Activated CD4-positive, alpha-beta T cell treated with anti-CD3 and anti-CD28 coated beads, Interleukin-2, amount 10 ng/mL, durations not matched to agents 24 days and 14 days (primary cell): ENCODE results near the gene CDK16. TPM values are rescaled to one million over a fixed set of nuclear protein-coding genes. Genes with fewer than 3 reads are reported as not detected.
A peak's percentile ranks its signal among the peaks of the same experiment; 100 is the strongest.

Experiments
- DNase-seq: peaks from one replicate; pipeline ENCODE4 v3.0.0; 2022
- H3K27ac Mint-ChIP-seq: one replicate; pipeline ENCODE4 v1.8.0; 2022; ENCODE audit warnings: mild to moderate bottlenecking, mixed read lengths
- H3K27me3 Mint-ChIP-seq: one replicate; pipeline ENCODE4 v1.8.0; 2022; ENCODE audit warnings: mixed read lengths
- H3K36me3 Mint-ChIP-seq: one replicate; pipeline ENCODE4 v1.8.0; 2022; ENCODE audit warnings: low read depth, mild to moderate bottlenecking, mixed read lengths
- H3K4me1 Mint-ChIP-seq: one replicate; pipeline ENCODE4 v1.8.0; 2021; ENCODE audit warnings: mixed read lengths
- H3K4me3 Mint-ChIP-seq: one replicate; pipeline ENCODE4 v1.8.0; 2022; ENCODE audit warnings: mild to moderate bottlenecking, moderate library complexity, mixed read lengths
- H3K9me3 Mint-ChIP-seq: one replicate; pipeline ENCODE4 v1.8.0; 2021; ENCODE audit warnings: mixed read lengths
- intact Hi-C: fragments of 100-400 bp; cut with micrococcal nuclease; formaldehyde crosslinking; loops from one replicate; pipeline ENCODE4 v1.15.1; 2023
- total RNA-seq: library from RNA; stranded (reverse); gene quantifications from 2 replicates; pipeline ENCODE4 v1.2.3, GENCODE V29; 2022

CDK16 gene
- 66.3 and 70.2 TPM in 2 replicates for total RNA-seq

- intact Hi-C loops = loop anchor here (1.0 to 5.0 kb wide), 5 partner anchors 15 to 1699 kb away; partner anchors contain the start of genes ELK1, PIM2, RBM10 and USP11
Observed at GRCh38 chrX:47218280-47218919, at the start of gene CDK16. Gene CDK16, plus strand, starts transcription at chrX:47218681. Its CDS starts 4,877 bp downstream, at chrX:47223558.

GRCh38 chrX:47169273-47169672, 49.2 kb upstream of the CDK16 start:
- Mint-ChIP-seq H3K27me3 (no peaks in the 10 kb centered on the region), H3K4me1 (no peaks in the 10 kb centered on the region), H3K9me3 (no peaks in the 10 kb centered on the region), H3K4me3 (no peak overlapping the region), H3K36me3 (peaks cover 23% of the 10 kb centered on the region), H3K27ac (no peak overlapping the region)
- intact Hi-C loops = no loop called here
- DNase-seq = no peak

More at GRCh38 chrX:47218280-47218919, at the start of gene CDK16:
- Mint-ChIP-seq H3K36me3 (peaks cover 50% of the 10 kb centered on the region), H3K27me3 (no peaks in the 10 kb centered on the region), H3K4me3 (peak within 1 kb of the TSS; percentile 92), H3K9me3 (no peaks in the 10 kb centered on the region), H3K27ac (peak within 1 kb of the TSS; percentile 99), H3K4me1 (peaks cover 37% of the 10 kb centered on the region)
- peak; percentile 93 for DNase-seq

- no peak for DNase-seq
- intact Hi-C loops = no loop called here
- Mint-ChIP-seq H3K36me3 (peaks cover 19% of the 10 kb centered on the region), H3K27me3 (no peaks in the 10 kb centered on the region), H3K4me3 (no peak overlapping the region), H3K27ac (no peak overlapping the region), H3K4me1 (no peaks in the 10 kb centered on the region), H3K9me3 (no peaks in the 10 kb centered on the region)
Observed at GRCh38 chrX:47169726-47170515, 48.6 kb upstream of the CDK16 start.

- H3K27ac Mint-ChIP-seq = no peak overlapping the region
- H3K4me1 Mint-ChIP-seq = no peaks in the 10 kb centered on the region
- intact Hi-C loops = no loop called here
- no peak for DNase-seq
- peaks cover 21% of the 10 kb centered on the region for H3K36me3 Mint-ChIP-seq
- no peaks in the 10 kb centered on the region for H3K27me3 Mint-ChIP-seq
- no peak overlapping the region for H3K4me3 Mint-ChIP-seq
- no peaks in the 10 kb centered on the region for H3K9me3 Mint-ChIP-seq
Observed at GRCh38 chrX:47170861-47171692, 47.4 kb upstream of the CDK16 start.

GRCh38 chrX:47171996-47172395, 46.5 kb upstream of the CDK16 start:
- Mint-ChIP-seq H3K9me3 (no peaks in the 10 kb centered on the region), H3K36me3 (peaks cover 28% of the 10 kb centered on the region), H3K27ac (no peak overlapping the region), H3K4me3 (no peak overlapping the region), H3K27me3 (no peaks in the 10 kb centered on the region), H3K4me1 (no peaks in the 10 kb centered on the region)
- DNase-seq = no peak
- intact Hi-C loops = no loop called here

- no peak for DNase-seq
- no peak overlapping the region for H3K4me3 Mint-ChIP-seq
- no peak overlapping the region for H3K27ac Mint-ChIP-seq
- no peaks in the 10 kb centered on the region for H3K9me3 Mint-ChIP-seq
- intact Hi-C loops = no loop called here
- no peaks in the 10 kb centered on the region for H3K27me3 Mint-ChIP-seq
- H3K36me3 Mint-ChIP-seq = peaks cover 28% of the 10 kb centered on the region
- no peaks in the 10 kb centered on the region for H3K4me1 Mint-ChIP-seq
Observed at GRCh38 chrX:47172549-47172948, 45.9 kb upstream of the CDK16 start.

- intact Hi-C loops = no loop called here
- Mint-ChIP-seq H3K9me3 (no peaks in the 10 kb centered on the region), H3K4me1 (no peaks in the 10 kb centered on the region), H3K27me3 (no peaks in the 10 kb centered on the region), H3K27ac (no peak overlapping the region), H3K4me3 (no peak overlapping the region), H3K36me3 (peaks cover 32% of the 10 kb centered on the region)
- no peak for DNase-seq
Observed at GRCh38 chrX:47172971-47173792, 45.3 kb upstream of the CDK16 start.

- no peak for DNase-seq
- Mint-ChIP-seq H3K4me3 (no peak overlapping the region), H3K27me3 (no peaks in the 10 kb centered on the region), H3K36me3 (peaks cover 32% of the 10 kb centered on the region), H3K27ac (no peak overlapping the region), H3K9me3 (no peaks in the 10 kb centered on the region), H3K4me1 (no peaks in the 10 kb centered on the region)
- intact Hi-C loops = no loop called here
Observed at GRCh38 chrX:47174376-47174775, 44.1 kb upstream of the CDK16 start.

GRCh38 chrX:47174846-47175587, 43.5 kb upstream of the CDK16 start:
- no peaks in the 10 kb centered on the region for H3K27me3 Mint-ChIP-seq
- no peak for DNase-seq

GRCh38 chrX:47175588-47175980, 42.9 kb upstream of the CDK16 start:
- Mint-ChIP-seq H3K27ac (peak overlapping the region; percentile 20), H3K27me3 (no peaks in the 10 kb centered on the region), H3K4me1 (no peaks in the 10 kb centered on the region), H3K36me3 (peaks cover 38% of the 10 kb centered on the region), H3K9me3 (no peaks in the 10 kb centered on the region), H3K4me3 (no peak overlapping the region)
- intact Hi-C loops = no loop called here
- no peak for DNase-seq

More at GRCh38 chrX:47174846-47175587, 43.5 kb upstream of the CDK16 start:
- Mint-ChIP-seq H3K9me3 (no peaks in the 10 kb centered on the region), H3K4me3 (no peak overlapping the region), H3K36me3 (peaks cover 34% of the 10 kb centered on the region), H3K27ac (no peak overlapping the region), H3K4me1 (no peaks in the 10 kb centered on the region)
- intact Hi-C loops = no loop called here

- H3K36me3 Mint-ChIP-seq = peaks cover 39% of the 10 kb centered on the region
- H3K27me3 Mint-ChIP-seq = no peaks in the 10 kb centered on the region
- no peak overlapping the region for H3K4me3 Mint-ChIP-seq
- no peak for DNase-seq
- intact Hi-C loops = no loop called here
- no peaks in the 10 kb centered on the region for H3K9me3 Mint-ChIP-seq
- no peak overlapping the region for H3K27ac Mint-ChIP-seq
- no peaks in the 10 kb centered on the region for H3K4me1 Mint-ChIP-seq
Observed at GRCh38 chrX:47176101-47176740, 42.3 kb upstream of the CDK16 start.

- no peak for DNase-seq
- no peaks in the 10 kb centered on the region for H3K4me1 Mint-ChIP-seq
- intact Hi-C loops = no loop called here
- H3K36me3 Mint-ChIP-seq = peaks cover 38% of the 10 kb centered on the region
- H3K27ac Mint-ChIP-seq = no peak overlapping the region
- H3K4me3 Mint-ChIP-seq = no peak overlapping the region
- no peaks in the 10 kb centered on the region for H3K27me3 Mint-ChIP-seq
- no peaks in the 10 kb centered on the region for H3K9me3 Mint-ChIP-seq
Observed at GRCh38 chrX:47177079-47177478, 41.4 kb upstream of the CDK16 start.
